ENCODE data around the gene IGIP. TPM values are rescaled to one million over a fixed set of nuclear protein-coding genes. Genes with fewer than 3 reads are reported as not detected.

The IGIP gene
- total RNA-seq: 3.3 and 5.7 TPM in 2 replicates

GRCh38 chr5:140125637-140126036 is at the start of gene IGIP:
Gene IGIP, plus strand, starts transcription at chr5:140125937. Its CDS starts 2,540 bp downstream, at chr5:140128477.

GRCh38 chr5:140113699-140114263 is 12.0 kb upstream of the IGIP start, which contains the start of gene PURA:
Gene PURA, plus strand, starts transcription at chr5:140114109. Its CDS starts 73 bp downstream, at chr5:140114182.

GRCh38 chr5:140174465-140175366 is 49.0 kb downstream of the IGIP start, which contains the start of gene CYSTM1:
Gene CYSTM1, plus strand, starts transcription at chr5:140175188. Its CDS starts 19,278 bp downstream, at chr5:140194466.

Other genes starting within 250 kb of the IGIP start
- gene NRG2, start 82.6 kb upstream of the IGIP start, total RNA-seq: 0.22 and 1.0 TPM in 2 replicates
- 12.5 and 25.6 TPM in 2 replicates for gene PURA, start 11.8 kb upstream of the IGIP start, total RNA-seq
- gene CYSTM1, start 49.3 kb downstream of the IGIP start, total RNA-seq: 18.6 and 42.5 TPM in 2 replicates
- 64.8 and 87.6 TPM in 2 replicates for gene PFDN1, start 177.2 kb downstream of the IGIP start, total RNA-seq
- gene HBEGF, start 220.7 kb downstream of the IGIP start, total RNA-seq: 7.2 and 47.5 TPM in 2 replicates
- not detected in 2 replicates for gene SLC4A9, start 234.3 kb downstream of the IGIP start, total RNA-seq